Astrocyte (in vitro differentiated cells and primary cell): Measurements from ENCODE around the gene H1-8.

ENCODE experiments used
- CTCF ChIP-seq: IDR thresholded peaks from 2 replicates; pipeline ENCODE4 v1.5.1; 2011; ENCODE audit warnings: low read depth, mild to moderate bottlenecking, inconsistent platforms, low read length, moderate library complexity; ENCODE audit not compliant: insufficient read depth
- EZH2 ChIP-seq: IDR thresholded peaks from 2 replicates; pipeline ENCODE4 v1.6.1; 2012; ENCODE audit warnings: mild to moderate bottlenecking, low read length, inconsistent platforms; ENCODE audit not compliant: insufficient read depth

- TF ChIP-seq CTCF (no peak), EZH2 (no peak)
Observed at GRCh38 chr3:129584631-129585030, 41.7 kb downstream of the H1-8 start.
